ENCODE results near the gene BANK1. TPM values are rescaled to one million over a fixed set of nuclear protein-coding genes. Genes with fewer than 3 reads are reported as not detected.

Gene BANK1
- total RNA-seq, 1 experiment from 2014 or later: 1.1 TPM

- H3K27me3 Mint-ChIP-seq (ENCODE audit: low read depth): no peaks in the 10 kb centered on the region
- H4K5ac ChIP-seq (ENCODE audit: insufficient read length, low read depth, low read length): no peak overlapping the region
- no peak overlapping the region for H2AK5ac ChIP-seq (ENCODE audit: insufficient read length, low read length)
- no CpG with 5 or more reads among the region's 7 CpGs for WGBS (ENCODE audit: extremely low coverage, insufficient read length, low lambda C conversion rate)
- no peaks in the 10 kb centered on the region for H3K79me1 ChIP-seq (ENCODE audit: insufficient read depth, low read depth, low read length, poor library complexity, severe bottlenecking)
- H3K14ac ChIP-seq (ENCODE audit: insufficient read depth, low read length): no peak overlapping the region
- no peaks in the 10 kb centered on the region for H3K4me1 ChIP-seq (ENCODE audit: insufficient read depth, low read length)
- peaks cover 3 to 7% of the 10 kb centered on the region in 2 experiments; a peak in 1 of 4 replicates for H3K4me1 Mint-ChIP-seq
- H3K23me2 ChIP-seq (ENCODE audit: insufficient read length, low read depth, low read length, poor library complexity, severe bottlenecking): no peaks in the 10 kb centered on the region
- H3K18ac ChIP-seq (ENCODE audit: insufficient read length, low read depth, low read length): no peak overlapping the region
- no peaks in the 10 kb centered on the region for H3K79me2 ChIP-seq (ENCODE audit: insufficient read depth, low read length)
- H2BK5ac ChIP-seq (ENCODE audit: insufficient read length, low read length): no peak overlapping the region
- H2BK20ac ChIP-seq (ENCODE audit: low read depth, low read length, poor library complexity, severe bottlenecking): no peak overlapping the region
- no peak overlapping the region for H3K23ac ChIP-seq (ENCODE audit: insufficient read length, low read depth, low read length)
- H3K9me3 Mint-ChIP-seq: no peaks in the 10 kb centered on the region
- no peak overlapping the region for H4K91ac ChIP-seq (ENCODE audit: insufficient read length, low read depth, low read length)
- no peak overlapping the region for H4K8ac ChIP-seq (replicated peaks; ENCODE audit: insufficient read length, low read depth, low read length)
- TF ChIP-seq, protein P1, sequence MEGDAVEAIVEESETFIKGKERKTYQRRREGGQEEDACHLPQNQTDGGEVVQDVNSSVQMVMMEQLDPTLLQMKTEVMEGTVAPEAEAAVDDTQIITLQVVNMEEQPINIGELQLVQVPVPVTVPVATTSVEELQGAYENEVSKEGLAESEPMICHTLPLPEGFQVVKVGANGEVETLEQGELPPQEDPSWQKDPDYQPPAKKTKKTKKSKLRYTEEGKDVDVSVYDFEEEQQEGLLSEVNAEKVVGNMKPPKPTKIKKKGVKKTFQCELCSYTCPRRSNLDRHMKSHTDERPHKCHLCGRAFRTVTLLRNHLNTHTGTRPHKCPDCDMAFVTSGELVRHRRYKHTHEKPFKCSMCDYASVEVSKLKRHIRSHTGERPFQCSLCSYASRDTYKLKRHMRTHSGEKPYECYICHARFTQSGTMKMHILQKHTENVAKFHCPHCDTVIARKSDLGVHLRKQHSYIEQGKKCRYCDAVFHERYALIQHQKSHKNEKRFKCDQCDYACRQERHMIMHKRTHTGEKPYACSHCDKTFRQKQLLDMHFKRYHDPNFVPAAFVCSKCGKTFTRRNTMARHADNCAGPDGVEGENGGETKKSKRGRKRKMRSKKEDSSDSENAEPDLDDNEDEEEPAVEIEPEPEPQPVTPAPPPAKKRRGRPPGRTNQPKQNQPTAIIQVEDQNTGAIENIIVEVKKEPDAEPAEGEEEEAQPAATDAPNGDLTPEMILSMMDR (conservative IDR thresholded peaks at IDR 0.05): no peak
- H3K4ac ChIP-seq (ENCODE audit: low read depth, low read length): no peak overlapping the region
- H3T11ph ChIP-seq (ENCODE audit: low read length): no peak overlapping the region
- no peak overlapping the region for H3K9ac ChIP-seq (ENCODE audit: extremely low read depth, insufficient read length, low read length)
- no peak overlapping the region for H2AFZ ChIP-seq (ENCODE audit: low read length)
- H3K27me3 ChIP-seq (ENCODE audit: insufficient read depth, low read length): no peaks in the 10 kb centered on the region
- H2BK15ac ChIP-seq (ENCODE audit: low read depth, low read length): no peak overlapping the region
- H3K36me3 Mint-ChIP-seq (ENCODE audit: insufficient read depth in 1 of 3, low read depth in 3 of 3): no peaks in the 10 kb centered on the region
- H3K56ac ChIP-seq (ENCODE audit: insufficient read length, low read depth, low read length): no peak overlapping the region
- no peak overlapping the region for H3K27ac ChIP-seq (ENCODE audit: insufficient read length, low read depth, low read length)
- no peak overlapping the region for H2BK12ac ChIP-seq (ENCODE audit: insufficient read length, low read depth, low read length)
- no peak overlapping the region for H3K4me3 Mint-ChIP-seq
- DNase-seq: no peak
- H3K9me3 ChIP-seq (ENCODE audit: control insufficient read depth, low read depth, low read length): no peaks in the 10 kb centered on the region
- H3K4me2 ChIP-seq (ENCODE audit: insufficient read depth, insufficient read length, low read length): no peak overlapping the region
- no peak overlapping the region for H2BK120ac ChIP-seq (ENCODE audit: low read depth, low read length, poor library complexity, severe bottlenecking)
- H3K27ac Mint-ChIP-seq: no peak overlapping the region
- no peaks in the 10 kb centered on the region for H4K20me1 ChIP-seq (ENCODE audit: control insufficient read depth, insufficient read depth, insufficient read length)
Observed at GRCh38 chr4:101853691-101854090, 63.2 kb downstream of the BANK1 start.

Measured in H9 (cell line).